ENCODE results near the gene SHOC2. TPM values are rescaled to one million over a fixed set of nuclear protein-coding genes. Genes with fewer than 3 reads are reported as not detected.

Gene SHOC2
- total and polyA plus RNA-seq, 2 of the 13 experiments (the other 11 are each of a cell fraction or from before 2014, with no cell fraction given): 8.6 to 25.5 TPM

DNA sequence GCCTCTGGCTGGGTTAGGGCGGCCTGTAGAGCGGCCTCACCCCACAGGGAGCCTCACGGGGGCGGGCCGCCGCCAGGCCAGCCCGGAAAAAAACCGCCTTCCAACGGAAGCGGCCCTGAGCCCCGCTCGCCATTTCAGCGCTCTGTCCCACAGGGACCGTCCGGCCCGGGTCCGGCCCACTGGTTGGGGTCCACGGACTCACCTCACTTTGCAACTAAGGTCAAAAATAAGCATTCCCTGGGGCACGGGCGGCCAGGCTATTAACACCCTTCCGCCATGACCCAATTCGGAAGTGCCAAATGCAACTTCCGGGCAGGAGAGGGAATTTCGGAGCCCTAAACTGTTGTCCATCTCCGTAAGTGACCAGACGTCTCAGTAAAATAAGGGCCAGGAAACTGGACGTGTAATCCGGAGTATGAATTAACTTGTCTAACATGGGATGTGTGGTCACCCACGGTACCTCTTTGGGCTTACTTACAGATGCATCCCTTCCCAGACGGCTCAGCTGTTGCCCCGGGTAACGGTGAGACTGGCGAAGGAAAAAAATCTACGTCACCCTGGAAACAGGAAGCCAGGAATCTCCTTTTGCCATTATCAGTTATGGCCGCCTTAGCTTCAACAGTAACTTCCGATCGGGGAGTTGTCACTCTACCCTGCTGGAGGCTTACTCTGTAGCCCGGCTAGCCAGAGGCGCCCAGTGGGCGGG, 608 bp upstream of the SHOC2 start, which contains the start of gene BBIP1 (continued):
- TF ChIP-seq, protein P1, sequence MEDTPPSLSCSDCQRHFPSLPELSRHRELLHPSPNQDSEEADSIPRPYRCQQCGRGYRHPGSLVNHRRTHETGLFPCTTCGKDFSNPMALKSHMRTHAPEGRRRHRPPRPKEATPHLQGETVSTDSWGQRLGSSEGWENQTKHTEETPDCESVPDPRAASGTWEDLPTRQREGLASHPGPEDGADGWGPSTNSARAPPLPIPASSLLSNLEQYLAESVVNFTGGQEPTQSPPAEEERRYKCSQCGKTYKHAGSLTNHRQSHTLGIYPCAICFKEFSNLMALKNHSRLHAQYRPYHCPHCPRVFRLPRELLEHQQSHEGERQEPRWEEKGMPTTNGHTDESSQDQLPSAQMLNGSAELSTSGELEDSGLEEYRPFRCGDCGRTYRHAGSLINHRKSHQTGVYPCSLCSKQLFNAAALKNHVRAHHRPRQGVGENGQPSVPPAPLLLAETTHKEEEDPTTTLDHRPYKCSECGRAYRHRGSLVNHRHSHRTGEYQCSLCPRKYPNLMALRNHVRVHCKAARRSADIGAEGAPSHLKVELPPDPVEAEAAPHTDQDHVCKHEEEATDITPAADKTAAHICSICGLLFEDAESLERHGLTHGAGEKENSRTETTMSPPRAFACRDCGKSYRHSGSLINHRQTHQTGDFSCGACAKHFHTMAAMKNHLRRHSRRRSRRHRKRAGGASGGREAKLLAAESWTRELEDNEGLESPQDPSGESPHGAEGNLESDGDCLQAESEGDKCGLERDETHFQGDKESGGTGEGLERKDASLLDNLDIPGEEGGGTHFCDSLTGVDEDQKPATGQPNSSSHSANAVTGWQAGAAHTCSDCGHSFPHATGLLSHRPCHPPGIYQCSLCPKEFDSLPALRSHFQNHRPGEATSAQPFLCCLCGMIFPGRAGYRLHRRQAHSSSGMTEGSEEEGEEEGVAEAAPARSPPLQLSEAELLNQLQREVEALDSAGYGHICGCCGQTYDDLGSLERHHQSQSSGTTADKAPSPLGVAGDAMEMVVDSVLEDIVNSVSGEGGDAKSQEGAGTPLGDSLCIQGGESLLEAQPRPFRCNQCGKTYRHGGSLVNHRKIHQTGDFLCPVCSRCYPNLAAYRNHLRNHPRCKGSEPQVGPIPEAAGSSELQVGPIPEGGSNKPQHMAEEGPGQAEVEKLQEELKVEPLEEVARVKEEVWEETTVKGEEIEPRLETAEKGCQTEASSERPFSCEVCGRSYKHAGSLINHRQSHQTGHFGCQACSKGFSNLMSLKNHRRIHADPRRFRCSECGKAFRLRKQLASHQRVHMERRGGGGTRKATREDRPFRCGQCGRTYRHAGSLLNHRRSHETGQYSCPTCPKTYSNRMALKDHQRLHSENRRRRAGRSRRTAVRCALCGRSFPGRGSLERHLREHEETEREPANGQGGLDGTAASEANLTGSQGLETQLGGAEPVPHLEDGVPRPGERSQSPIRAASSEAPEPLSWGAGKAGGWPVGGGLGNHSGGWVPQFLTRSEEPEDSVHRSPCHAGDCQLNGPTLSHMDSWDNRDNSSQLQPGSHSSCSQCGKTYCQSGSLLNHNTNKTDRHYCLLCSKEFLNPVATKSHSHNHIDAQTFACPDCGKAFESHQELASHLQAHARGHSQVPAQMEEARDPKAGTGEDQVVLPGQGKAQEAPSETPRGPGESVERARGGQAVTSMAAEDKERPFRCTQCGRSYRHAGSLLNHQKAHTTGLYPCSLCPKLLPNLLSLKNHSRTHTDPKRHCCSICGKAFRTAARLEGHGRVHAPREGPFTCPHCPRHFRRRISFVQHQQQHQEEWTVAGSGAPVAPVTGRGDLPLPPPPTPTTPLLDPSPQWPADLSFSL (CRISPR knock-in tag; IDR thresholded peaks at IDR 0.05): no peak
- TF ChIP-seq SMYD3 (CRISPR knock-in tag; IDR thresholded peaks at IDR 0.05): no peak
- TF ChIP-seq ZNF296 (CRISPR knock-in tag; conservative IDR thresholded peaks at IDR 0.05): 0 out of 2 replicates have a peak, but pooled peaks have one; percentile 65
- TF ChIP-seq ZNF746 (CRISPR knock-in tag; IDR thresholded peaks at IDR 0.05): peak; percentile 80; the same call in 1 of the 2 replicates
- TF ChIP-seq SMARCC2 (IDR thresholded peaks at IDR 0.05): no peak
- no peak for TF ChIP-seq ZNF253 (CRISPR knock-in tag; IDR thresholded peaks at IDR 0.05; ENCODE audit: borderline replicate concordance)
- TF ChIP-seq ZNF556 (CRISPR knock-in tag; IDR thresholded peaks at IDR 0.05; ENCODE audit: borderline replicate concordance): no peak
- TF ChIP-seq JARID2 (CRISPR knock-in tag; IDR thresholded peaks at IDR 0.05; ENCODE audit: insufficient replicate concordance): no peak
- TF ChIP-seq IRX3 (CRISPR knock-in tag; IDR thresholded peaks at IDR 0.05; ENCODE audit: borderline replicate concordance, low read depth): no peak
- no peak; the same call in 1 of the 2 replicates for TF ChIP-seq ZNF709 (CRISPR knock-in tag; IDR thresholded peaks at IDR 0.05)
- no peak for TF ChIP-seq ZFP36L2 (CRISPR knock-in tag; IDR thresholded peaks at IDR 0.05)
- no peak for TF ChIP-seq TMF1 (CRISPR knock-in tag; IDR thresholded peaks at IDR 0.05; ENCODE audit: low read depth)
- 0 out of 2 replicates have a peak, but pooled peaks have one; percentile 26 for TF ChIP-seq NFATC3 (CRISPR knock-in tag; IDR thresholded peaks at IDR 0.05)
- TF ChIP-seq, protein P2, sequence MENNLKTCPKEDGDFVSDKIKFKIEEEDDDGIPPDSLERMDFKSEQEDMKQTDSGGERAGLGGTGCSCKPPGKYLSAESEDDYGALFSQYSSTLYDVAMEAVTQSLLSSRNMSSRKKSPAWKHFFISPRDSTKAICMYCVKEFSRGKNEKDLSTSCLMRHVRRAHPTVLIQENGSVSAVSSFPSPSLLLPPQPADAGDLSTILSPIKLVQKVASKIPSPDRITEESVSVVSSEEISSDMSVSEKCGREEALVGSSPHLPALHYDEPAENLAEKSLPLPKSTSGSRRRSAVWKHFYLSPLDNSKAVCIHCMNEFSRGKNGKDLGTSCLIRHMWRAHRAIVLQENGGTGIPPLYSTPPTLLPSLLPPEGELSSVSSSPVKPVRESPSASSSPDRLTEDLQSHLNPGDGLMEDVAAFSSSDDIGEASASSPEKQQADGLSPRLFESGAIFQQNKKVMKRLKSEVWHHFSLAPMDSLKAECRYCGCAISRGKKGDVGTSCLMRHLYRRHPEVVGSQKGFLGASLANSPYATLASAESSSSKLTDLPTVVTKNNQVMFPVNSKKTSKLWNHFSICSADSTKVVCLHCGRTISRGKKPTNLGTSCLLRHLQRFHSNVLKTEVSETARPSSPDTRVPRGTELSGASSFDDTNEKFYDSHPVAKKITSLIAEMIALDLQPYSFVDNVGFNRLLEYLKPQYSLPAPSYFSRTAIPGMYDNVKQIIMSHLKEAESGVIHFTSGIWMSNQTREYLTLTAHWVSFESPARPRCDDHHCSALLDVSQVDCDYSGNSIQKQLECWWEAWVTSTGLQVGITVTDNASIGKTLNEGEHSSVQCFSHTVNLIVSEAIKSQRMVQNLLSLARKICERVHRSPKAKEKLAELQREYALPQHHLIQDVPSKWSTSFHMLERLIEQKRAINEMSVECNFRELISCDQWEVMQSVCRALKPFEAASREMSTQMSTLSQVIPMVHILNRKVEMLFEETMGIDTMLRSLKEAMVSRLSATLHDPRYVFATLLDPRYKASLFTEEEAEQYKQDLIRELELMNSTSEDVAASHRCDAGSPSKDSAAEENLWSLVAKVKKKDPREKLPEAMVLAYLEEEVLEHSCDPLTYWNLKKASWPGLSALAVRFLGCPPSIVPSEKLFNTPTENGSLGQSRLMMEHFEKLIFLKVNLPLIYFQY (CRISPR knock-in tag; IDR thresholded peaks at IDR 0.05; ENCODE audit: borderline replicate concordance): peak; percentile 43; the same call in 1 of the 2 replicates
- TF ChIP-seq SOX13 (IDR thresholded peaks at IDR 0.05): no peak
- no peak for TF ChIP-seq SOX13 (CRISPR knock-in tag; conservative IDR thresholded peaks at IDR 0.05 in 1 of 2, IDR thresholded peaks at IDR 0.05 in 1 of 2)
- TF ChIP-seq, protein P3, sequence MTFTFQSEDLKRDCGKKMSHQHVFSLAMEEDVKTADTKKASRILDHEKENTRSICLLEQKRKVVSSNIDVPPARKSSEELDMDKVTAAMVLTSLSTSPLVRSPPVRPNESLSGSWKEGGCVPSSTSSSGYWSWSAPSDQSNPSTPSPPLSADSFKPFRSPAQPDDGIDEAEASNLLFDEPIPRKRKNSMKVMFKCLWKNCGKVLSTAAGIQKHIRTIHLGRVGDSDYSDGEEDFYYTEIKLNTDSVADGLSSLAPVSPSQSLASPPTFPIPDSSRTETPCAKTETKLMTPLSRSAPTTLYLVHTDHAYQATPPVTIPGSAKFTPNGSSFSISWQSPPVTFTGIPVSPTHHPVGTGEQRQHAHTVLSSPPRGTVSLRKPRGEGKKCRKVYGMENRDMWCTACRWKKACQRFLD (CRISPR knock-in tag; IDR thresholded peaks at IDR 0.05; ENCODE audit: borderline replicate concordance): no peak
- TF ChIP-seq CEBPG (CRISPR knock-in tag; IDR thresholded peaks at IDR 0.05): peak; percentile 25
